GM12878 (cell line): ENCODE results near the gene MARF1.

Source experiments
- CBX3 ChIP-seq: fragments of 200-600 bp; sonication (generic); IDR thresholded peaks from 2 replicates; pipeline ENCODE4 v1.6.1; 2016; ENCODE audit warnings: low read depth, borderline replicate concordance
- KLF5 ChIP-seq: fragments of 450-650 bp; IDR thresholded peaks from 2 replicates; pipeline ENCODE4 v1.6.1; 2014; ENCODE audit warnings: mild to moderate bottlenecking; ENCODE audit not compliant: partially characterized antibody

- TF ChIP-seq CBX3 (no peak), KLF5 (no peak)
These were observed 11.6 kb upstream of the MARF1 start for GRCh38 chr16:15654591-15654990.
